ENCODE measurements around the gene SLC29A4.

The SLC29A4 gene

DNA sequence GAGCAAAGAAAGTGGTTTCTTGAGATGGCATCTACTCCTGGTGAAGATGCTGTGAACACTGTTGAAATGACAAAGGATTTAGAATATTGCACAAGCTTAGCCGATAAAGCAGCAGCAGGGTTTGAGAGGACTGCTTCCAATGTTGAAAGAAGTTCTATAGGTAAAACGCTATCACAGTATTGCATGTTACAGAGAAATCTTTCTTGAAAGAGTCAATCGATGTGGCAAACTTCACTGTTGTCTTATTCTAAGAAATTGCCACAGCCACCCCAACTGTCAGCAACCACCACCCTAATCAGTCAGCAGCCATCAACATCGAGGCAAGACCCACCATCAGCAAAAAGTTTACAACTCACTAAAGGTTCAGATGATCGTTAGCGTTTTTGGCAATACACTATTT lies 59.9 kb downstream of the SLC29A4 start:
- H3K27me3 ChIP-seq (ENCODE audit: insufficient read depth, low read depth, severe bottlenecking) = no peaks in the 10 kb centered on the region
- no peak for DNase-seq
- TF ChIP-seq, protein P1, sequence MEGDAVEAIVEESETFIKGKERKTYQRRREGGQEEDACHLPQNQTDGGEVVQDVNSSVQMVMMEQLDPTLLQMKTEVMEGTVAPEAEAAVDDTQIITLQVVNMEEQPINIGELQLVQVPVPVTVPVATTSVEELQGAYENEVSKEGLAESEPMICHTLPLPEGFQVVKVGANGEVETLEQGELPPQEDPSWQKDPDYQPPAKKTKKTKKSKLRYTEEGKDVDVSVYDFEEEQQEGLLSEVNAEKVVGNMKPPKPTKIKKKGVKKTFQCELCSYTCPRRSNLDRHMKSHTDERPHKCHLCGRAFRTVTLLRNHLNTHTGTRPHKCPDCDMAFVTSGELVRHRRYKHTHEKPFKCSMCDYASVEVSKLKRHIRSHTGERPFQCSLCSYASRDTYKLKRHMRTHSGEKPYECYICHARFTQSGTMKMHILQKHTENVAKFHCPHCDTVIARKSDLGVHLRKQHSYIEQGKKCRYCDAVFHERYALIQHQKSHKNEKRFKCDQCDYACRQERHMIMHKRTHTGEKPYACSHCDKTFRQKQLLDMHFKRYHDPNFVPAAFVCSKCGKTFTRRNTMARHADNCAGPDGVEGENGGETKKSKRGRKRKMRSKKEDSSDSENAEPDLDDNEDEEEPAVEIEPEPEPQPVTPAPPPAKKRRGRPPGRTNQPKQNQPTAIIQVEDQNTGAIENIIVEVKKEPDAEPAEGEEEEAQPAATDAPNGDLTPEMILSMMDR (IDR thresholded peaks at IDR 0.05; ENCODE audit: low read depth, low read length) = no peak
- H3K36me3 ChIP-seq = peaks cover 23% of the 10 kb centered on the region
- no peak overlapping the region for H3K27ac ChIP-seq
- H3K4me3 ChIP-seq (ENCODE audit: low read depth, low read length) = no peak overlapping the region
- H3K9me3 ChIP-seq (ENCODE audit: severe bottlenecking) = peaks cover 7% of the 10 kb centered on the region

DNA sequence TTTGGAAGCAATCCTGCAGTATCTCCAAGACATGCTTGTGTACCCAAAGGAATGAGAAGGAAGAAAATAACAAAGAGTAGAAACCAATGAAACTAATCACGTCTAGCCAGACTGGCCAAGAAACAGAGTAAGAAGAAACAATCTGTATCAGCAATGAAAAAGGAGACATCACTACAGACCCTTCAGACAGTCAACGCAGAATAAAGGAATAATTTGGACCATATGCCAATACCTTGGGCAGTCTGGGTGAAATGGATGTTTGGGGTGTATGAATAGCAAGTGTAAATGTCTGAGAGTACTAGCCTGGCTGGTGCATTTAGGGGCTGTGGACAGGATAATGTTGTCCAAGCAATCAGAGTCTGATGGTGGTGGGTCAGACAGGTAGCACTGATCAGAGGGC lies 61.1 kb downstream of the SLC29A4 start:
- H3K9me3 ChIP-seq (ENCODE audit: severe bottlenecking) = peaks cover 7% of the 10 kb centered on the region
- no peaks in the 10 kb centered on the region for H3K27me3 ChIP-seq (ENCODE audit: insufficient read depth, low read depth, severe bottlenecking)
- H3K36me3 ChIP-seq = peaks cover 23% of the 10 kb centered on the region
- no peak for DNase-seq
- no peak overlapping the region for H3K27ac ChIP-seq
- no peak overlapping the region for H3K4me3 ChIP-seq (ENCODE audit: low read depth, low read length)
- TF ChIP-seq, protein P1 (IDR thresholded peaks at IDR 0.05; ENCODE audit: low read depth, low read length) = no peak

DNA sequence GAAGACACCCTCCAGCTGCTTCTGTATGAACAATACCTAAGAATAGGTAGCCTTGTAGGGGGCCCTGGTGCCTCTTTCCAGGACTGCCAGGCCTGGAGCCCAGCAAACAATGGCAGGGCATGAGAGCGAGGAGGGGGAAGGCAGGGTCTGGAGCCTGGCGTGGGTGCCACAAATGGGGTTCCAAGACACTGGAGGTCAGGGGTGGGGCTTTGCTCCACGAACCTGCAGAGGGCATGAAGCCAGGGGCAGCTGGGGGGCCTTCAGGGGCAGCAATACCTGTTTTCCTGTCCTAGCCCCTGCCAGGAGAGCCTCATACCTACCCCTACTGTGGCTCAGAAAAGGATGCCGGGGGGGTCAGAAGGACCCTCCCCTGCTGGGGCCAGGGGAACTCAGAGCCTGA lies 61.6 kb downstream of the SLC29A4 start:
- DNase-seq = no peak
- Histone ChIP-seq H3K27me3 (ENCODE audit: insufficient read depth, low read depth, severe bottlenecking) (no peaks in the 10 kb centered on the region), H3K4me3 (ENCODE audit: low read depth, low read length) (no peak overlapping the region), H3K36me3 (peaks cover 21% of the 10 kb centered on the region), H3K27ac (no peak overlapping the region), H3K9me3 (ENCODE audit: severe bottlenecking) (peaks cover 7% of the 10 kb centered on the region)
- TF ChIP-seq, protein P1 (IDR thresholded peaks at IDR 0.05; ENCODE audit: low read depth, low read length) = no peak

DNA sequence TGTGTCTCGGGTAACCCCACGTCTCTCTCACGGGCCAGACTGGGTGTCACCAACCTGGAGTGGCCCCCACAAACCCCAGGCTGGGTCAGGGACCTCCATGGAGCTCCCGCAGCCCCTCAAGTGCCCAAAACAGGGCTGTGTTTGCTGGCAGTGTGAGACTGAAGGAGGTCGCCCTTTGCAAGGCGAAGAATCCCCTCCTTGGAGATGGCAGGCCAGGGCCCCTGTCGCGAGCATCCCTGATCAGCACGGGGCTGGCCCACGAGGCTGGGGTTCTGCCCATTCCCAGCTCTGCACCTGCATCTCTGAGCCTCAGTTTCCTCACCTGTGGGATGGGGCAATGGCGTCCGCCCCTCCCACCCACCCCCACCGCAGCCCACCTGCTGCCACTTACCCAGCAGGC lies 62.4 kb downstream of the SLC29A4 start:
- TF ChIP-seq, protein P1 (IDR thresholded peaks at IDR 0.05; ENCODE audit: low read depth, low read length) = no peak
- no peak for DNase-seq
- H3K36me3 ChIP-seq = peaks cover 20% of the 10 kb centered on the region
- H3K4me3 ChIP-seq (ENCODE audit: low read depth, low read length) = no peak overlapping the region
- H3K9me3 ChIP-seq (ENCODE audit: severe bottlenecking) = peaks cover 7% of the 10 kb centered on the region
- no peak overlapping the region for H3K27ac ChIP-seq
- H3K27me3 ChIP-seq (ENCODE audit: insufficient read depth, low read depth, severe bottlenecking) = no peaks in the 10 kb centered on the region

DNA sequence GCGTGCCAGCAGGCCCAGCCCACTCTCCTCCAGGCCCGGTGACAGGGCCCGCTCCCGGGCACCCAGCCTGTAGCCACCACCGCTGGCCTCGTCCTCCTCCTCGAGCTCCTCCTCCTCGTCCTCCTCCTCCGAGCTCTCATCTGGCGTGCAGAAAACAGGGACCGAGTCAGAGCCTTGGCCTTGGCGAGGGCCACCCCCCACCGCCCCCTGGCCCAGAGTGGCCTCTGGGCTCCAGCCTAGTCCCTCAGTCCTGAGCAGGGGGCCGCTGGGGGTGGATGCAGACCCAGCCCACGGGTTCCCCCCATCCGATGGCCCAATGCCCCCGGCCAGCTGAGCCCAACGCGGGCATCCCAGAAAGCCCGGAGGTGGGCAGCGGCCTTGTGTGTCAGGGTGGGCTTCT lies 62.9 kb downstream of the SLC29A4 start:
- Histone ChIP-seq H3K36me3 (peaks cover 20% of the 10 kb centered on the region), H3K4me3 (ENCODE audit: low read depth, low read length) (no peak overlapping the region), H3K9me3 (ENCODE audit: severe bottlenecking) (peaks cover 7% of the 10 kb centered on the region), H3K27me3 (ENCODE audit: insufficient read depth, low read depth, severe bottlenecking) (no peaks in the 10 kb centered on the region), H3K27ac (no peak overlapping the region)
- DNase-seq = no peak
- TF ChIP-seq, protein P1 (IDR thresholded peaks at IDR 0.05; ENCODE audit: low read depth, low read length) = no peak

Measured in WERI-Rb-1 (cell line).